Cardiac muscle cell (in vitro differentiated cells and primary cell): ENCODE results near the gene TJP1. TPM values are rescaled to one million over a fixed set of nuclear protein-coding genes. Genes with fewer than 3 reads are reported as not detected.
"Not testable (repeated sequence)": the region's sequence is repeated elsewhere in the genome, so short reads cannot be mapped to it uniquely, and the experiment has no call there.

ENCODE experiments used
- DNase-seq, 2 donors: peaks; one replicate each; pipeline versions ENCODE4 v3.0.0 to v3.0.0-alpha.2; 2010 to 2017; ENCODE audit warnings: low read depth in 1 of 2, low spot score in 1 of 2
- H3K27ac ChIP-seq: fragments of 200-600 bp; sonication (generic); 2 replicates; pipeline ENCODE4 v1.5.1; 2016
- H3K27me3 ChIP-seq: fragments of 200-600 bp; sonication (generic); 2 replicates; pipeline ENCODE4 v1.6.0; 2016; ENCODE audit warnings: control low read depth
- H3K36me3 ChIP-seq: fragments of 200-600 bp; sonication (generic); 2 replicates; pipeline ENCODE4 v1.5.1; 2016; ENCODE audit warnings: control low read depth
- H3K4me1 ChIP-seq: fragments of 200-600 bp; sonication (generic); 2 replicates; pipeline ENCODE4 v1.8.1; 2017; ENCODE audit warnings: low read depth, mild to moderate bottlenecking, mixed run types
- H3K4me3 ChIP-seq: fragments of 200-600 bp; sonication (generic); 2 replicates; pipeline ENCODE4 v1.5.1; 2016; ENCODE audit warnings: mild to moderate bottlenecking
- H3K9me3 ChIP-seq: fragments of 200-600 bp; sonication (generic); 2 replicates; pipeline ENCODE4 v1.5.1; 2017; ENCODE audit warnings: low read depth, mild to moderate bottlenecking, control low read depth
- polyA plus RNA-seq: library from polyadenylated mRNA; unstranded; fragments of >200 nt; fragmentation: Nextera tagmentation; extraction: Ambion mirVana; gene quantifications from 2 replicates; pipeline ENCODE4 v1.2.1, GENCODE V29; 2016
- total RNA-seq: library from RNA; depleted of rRNA; stranded (reverse); fragments of >200 nt; gene quantifications from 2 replicates; pipeline ENCODE4 v1.2.3, GENCODE V29; 2016
- TF ChIP-seq, protein P1 (sequence below): IDR thresholded peaks from 2 replicates; pipeline ENCODE4 v1.5.1; 2012; ENCODE audit warnings: low read depth, mild to moderate bottlenecking, low read length

The TJP1 gene
- total and polyA plus RNA-seq, 2 experiments from 2014 or later: 66.6 to 93.9 TPM

- Histone ChIP-seq H3K4me1 (no peaks in the 10 kb centered on the region), H3K27me3 (peaks cover 4% of the 10 kb centered on the region), H3K27ac (no peak overlapping the region), H3K36me3 (no peaks in the 10 kb centered on the region), H3K4me3 (no peak overlapping the region), H3K9me3 (no peaks in the 10 kb centered on the region)
- no peak for DNase-seq
- TF ChIP-seq, protein P1, sequence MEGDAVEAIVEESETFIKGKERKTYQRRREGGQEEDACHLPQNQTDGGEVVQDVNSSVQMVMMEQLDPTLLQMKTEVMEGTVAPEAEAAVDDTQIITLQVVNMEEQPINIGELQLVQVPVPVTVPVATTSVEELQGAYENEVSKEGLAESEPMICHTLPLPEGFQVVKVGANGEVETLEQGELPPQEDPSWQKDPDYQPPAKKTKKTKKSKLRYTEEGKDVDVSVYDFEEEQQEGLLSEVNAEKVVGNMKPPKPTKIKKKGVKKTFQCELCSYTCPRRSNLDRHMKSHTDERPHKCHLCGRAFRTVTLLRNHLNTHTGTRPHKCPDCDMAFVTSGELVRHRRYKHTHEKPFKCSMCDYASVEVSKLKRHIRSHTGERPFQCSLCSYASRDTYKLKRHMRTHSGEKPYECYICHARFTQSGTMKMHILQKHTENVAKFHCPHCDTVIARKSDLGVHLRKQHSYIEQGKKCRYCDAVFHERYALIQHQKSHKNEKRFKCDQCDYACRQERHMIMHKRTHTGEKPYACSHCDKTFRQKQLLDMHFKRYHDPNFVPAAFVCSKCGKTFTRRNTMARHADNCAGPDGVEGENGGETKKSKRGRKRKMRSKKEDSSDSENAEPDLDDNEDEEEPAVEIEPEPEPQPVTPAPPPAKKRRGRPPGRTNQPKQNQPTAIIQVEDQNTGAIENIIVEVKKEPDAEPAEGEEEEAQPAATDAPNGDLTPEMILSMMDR: no peak
Measured at GRCh38 chr15:29675791-29676301, 146.4 kb downstream of the TJP1 start.

GRCh38 chr15:29674661-29675533 is 147.4 kb downstream of the TJP1 start:
- no peaks in the 10 kb centered on the region for H3K9me3 ChIP-seq
- H3K27ac ChIP-seq: no peak overlapping the region
- peaks cover 4% of the 10 kb centered on the region for H3K27me3 ChIP-seq
- H3K4me3 ChIP-seq: peak overlapping the region; percentile 41
- H3K36me3 ChIP-seq: no peaks in the 10 kb centered on the region
- peak; percentile 75 to 89 for DNase-seq
- TF ChIP-seq, protein P1: no peak
- H3K4me1 ChIP-seq: no peaks in the 10 kb centered on the region

- peaks cover 4% of the 10 kb centered on the region for H3K27me3 ChIP-seq
- peak in 1 of 2 donors; percentile 50 for DNase-seq
- no peaks in the 10 kb centered on the region for H3K9me3 ChIP-seq
- TF ChIP-seq, protein P1: no peak
- no peak overlapping the region for H3K4me3 ChIP-seq
- no peaks in the 10 kb centered on the region for H3K4me1 ChIP-seq
- no peaks in the 10 kb centered on the region for H3K36me3 ChIP-seq
- no peak overlapping the region for H3K27ac ChIP-seq
Measured at GRCh38 chr15:29672923-29673809, 149.1 kb downstream of the TJP1 start.

- H3K36me3 ChIP-seq: no peaks in the 10 kb centered on the region
- no peak overlapping the region for H3K27ac ChIP-seq
- no peaks in the 10 kb centered on the region for H3K4me1 ChIP-seq
- TF ChIP-seq, protein P1: no peak
- H3K4me3 ChIP-seq: no peak overlapping the region
- H3K27me3 ChIP-seq: peaks cover 4% of the 10 kb centered on the region
- no peak for DNase-seq
- H3K9me3 ChIP-seq: no peaks in the 10 kb centered on the region
Measured at GRCh38 chr15:29672446-29672845, 149.8 kb downstream of the TJP1 start.

DNA sequence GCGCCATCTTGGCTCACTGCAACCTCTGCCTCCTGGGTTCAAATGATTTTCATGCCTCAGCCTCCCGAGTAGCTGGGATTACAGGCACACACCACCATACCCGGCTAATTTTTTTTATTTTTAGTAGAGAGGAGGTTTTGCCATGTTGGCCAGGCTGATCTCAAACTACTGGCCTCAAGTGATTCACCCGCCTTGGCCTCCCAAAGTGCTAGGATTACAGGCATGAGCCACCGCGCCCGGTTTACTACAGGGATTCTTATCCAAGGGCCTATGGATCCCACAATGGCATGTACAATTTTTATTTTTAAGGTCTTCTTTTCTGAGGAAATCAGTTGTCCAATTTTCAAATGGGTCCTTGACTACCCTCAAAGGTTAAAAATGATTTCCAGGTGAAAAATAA is 150.2 kb downstream of the TJP1 start:
- not testable (repeated sequence) for H3K27ac ChIP-seq, DNase-seq

More for the DNA sequence above, 150.2 kb downstream of the TJP1 start:
- not testable (repeated sequence) for H3K4me1 ChIP-seq, H3K4me3 ChIP-seq, H3K9me3 ChIP-seq, H3K36me3 ChIP-seq, H3K27me3 ChIP-seq
